HEK293 (cell line): ENCODE measurements around the gene CFAP65.
A peak's percentile ranks its signal among the peaks of the same experiment; 100 is the strongest.

Experiments used
- CTCF ChIA-PET: fragments of 350-600 bp; formaldehyde crosslinking; extraction: SDS; loops from one replicate; lab custom pipeline; 2021; ENCODE audit warnings: antibody characterized with exemption; lab: Yijun Ruan, JAX
- POLR2A ChIA-PET: fragments of 300-600 bp; formaldehyde crosslinking; extraction: SDS; loops from one replicate; lab custom pipeline; 2020; ENCODE audit warnings: antibody characterized with exemption, inconsistent platforms; lab: Yijun Ruan, JAX
- H3K27ac ChIP-seq: fragments of 200-500 bp; sonication (Bioruptor generic); 2 replicates; pipeline ENCODE4 v1.5.1; 2014; ENCODE audit warnings: low read depth, low read length, control low read depth, inconsistent platforms; ENCODE audit errors: extremely low read depth
- H3K36me3 ChIP-seq, 2 experiments: fragments of 200-500 bp in 1 of 2; sonication (Bioruptor generic) in 1 of 2; 1 replicate in 1 of 2; 2 replicates in 1 of 2; pipeline ENCODE4 v1.5.1; 2014 to 2017; ENCODE audit warnings: inconsistent platforms in 2 of 2, low read length in 2 of 2; ENCODE audit not compliant: control insufficient read depth in 2 of 2, insufficient read depth in 1 of 2
- H3K4me1 ChIP-seq: fragments of 200-500 bp; sonication (Bioruptor generic); 2 replicates; pipeline ENCODE4 v1.5.1; 2014; ENCODE audit warnings: mild to moderate bottlenecking, low read length, inconsistent platforms; ENCODE audit not compliant: control insufficient read depth, insufficient read depth
- H3K4me3 ChIP-seq: 2 replicates; pipeline ENCODE4 v1.5.1; 2011; ENCODE audit warnings: low read depth, mild to moderate bottlenecking, control low read depth, low read length, moderate library complexity
- H3K9me3 ChIP-seq: fragments of 200-500 bp; sonication (Bioruptor generic); 2 replicates; pipeline ENCODE4 v1.5.1; 2014; ENCODE audit warnings: low read depth, low read length, inconsistent platforms; ENCODE audit not compliant: control insufficient read depth, insufficient read depth
- EGR2 ChIP-seq: fragments of 450-650 bp; formaldehyde crosslinking; IDR thresholded peaks from 2 replicates; pipeline ENCODE4 v1.5.1; 2016; ENCODE audit warnings: low read depth, missing biosample characterization, missing genetic modification characterization
- ELK4 ChIP-seq: IDR thresholded peaks from 2 replicates; pipeline ENCODE4 v1.6.1; 2011; ENCODE audit warnings: mild to moderate bottlenecking, low read depth, low read length, borderline replicate concordance
- GFI1B ChIP-seq: fragments of 450-650 bp; formaldehyde crosslinking; IDR thresholded peaks from 2 replicates; pipeline ENCODE4 v1.5.1; 2016; ENCODE audit warnings: missing biosample characterization, missing genetic modification characterization
- GLI2 ChIP-seq: fragments of 450-650 bp; formaldehyde crosslinking; IDR thresholded peaks from 2 replicates; pipeline ENCODE4; 2017; ENCODE audit warnings: missing biosample characterization, missing genetic modification characterization, low read depth, borderline replicate concordance
- ZBTB17 ChIP-seq: fragments of 450-650 bp; formaldehyde crosslinking; IDR thresholded peaks from 2 replicates; pipeline ENCODE4 v1.5.1; 2016; ENCODE audit warnings: missing biosample characterization, missing genetic modification characterization
- ZBTB49 ChIP-seq: fragments of 450-650 bp; formaldehyde crosslinking; IDR thresholded peaks from 2 replicates; pipeline ENCODE4 v1.5.1; 2016; ENCODE audit warnings: missing biosample characterization, missing genetic modification characterization, low read depth
- ZFP41 ChIP-seq: fragments of 450-650 bp; formaldehyde crosslinking; IDR thresholded peaks from 2 replicates; pipeline ENCODE4 v1.5.1; 2016; ENCODE audit warnings: missing biosample characterization, missing genetic modification characterization, borderline replicate concordance
- ZFP69B ChIP-seq: fragments of 450-650 bp; formaldehyde crosslinking; IDR thresholded peaks from 2 replicates; pipeline ENCODE4 v1.5.1; 2016; ENCODE audit warnings: missing biosample characterization, missing genetic modification characterization
- ZNF132 ChIP-seq: fragments of 450-650 bp; formaldehyde crosslinking; IDR thresholded peaks from 2 replicates; pipeline ENCODE4 v1.5.1; 2017; ENCODE audit warnings: missing biosample characterization, missing genetic modification characterization, borderline replicate concordance
- ZNF138 ChIP-seq: fragments of 450-650 bp; formaldehyde crosslinking; IDR thresholded peaks from 2 replicates; pipeline ENCODE4 v1.5.1; 2016; ENCODE audit warnings: missing biosample characterization, missing genetic modification characterization, borderline replicate concordance
- ZNF239 ChIP-seq: fragments of 450-650 bp; formaldehyde crosslinking; IDR thresholded peaks from 2 replicates; pipeline ENCODE4 v1.5.1; 2016; ENCODE audit warnings: missing biosample characterization, missing genetic modification characterization
- ZNF274 ChIP-seq, 2 experiments: fragments of 200-500 bp in 1 of 2; fragments of 450-650 bp in 1 of 2; sonication (Bioruptor generic) in 1 of 2; formaldehyde crosslinking in 1 of 2; IDR thresholded peaks; 2 replicates each; pipeline versions ENCODE4 v1.5.1 to v1.6.1; 2014 to 2016; ENCODE audit warnings: borderline replicate concordance in 1 of 2, inconsistent platforms in 1 of 2, low read length in 1 of 2, missing biosample characterization in 1 of 2, missing genetic modification characterization in 1 of 2
- ZNF302 ChIP-seq: fragments of 450-650 bp; formaldehyde crosslinking; IDR thresholded peaks from 2 replicates; pipeline ENCODE4 v1.5.1; 2016; ENCODE audit warnings: missing biosample characterization, missing genetic modification characterization, low read depth
- ZNF335 ChIP-seq: fragments of 450-650 bp; formaldehyde crosslinking; conservative IDR thresholded peaks from 2 replicates; pipeline ENCODE4 v1.5.1; 2016; ENCODE audit warnings: missing biosample characterization, missing genetic modification characterization
- ZNF354C ChIP-seq: fragments of 450-650 bp; formaldehyde crosslinking; IDR thresholded peaks from 2 replicates; pipeline ENCODE4 v1.5.1; 2016; ENCODE audit warnings: missing biosample characterization, missing genetic modification characterization, low read depth, borderline replicate concordance
- ZNF654 ChIP-seq: fragments of 450-650 bp; formaldehyde crosslinking; IDR thresholded peaks from 2 replicates; pipeline ENCODE4 v1.5.1; 2016; ENCODE audit warnings: low read depth, missing biosample characterization, missing genetic modification characterization
- ZSCAN5A ChIP-seq: fragments of 450-650 bp; formaldehyde crosslinking; IDR thresholded peaks from 2 replicates; pipeline ENCODE4 v1.5.1; 2016; ENCODE audit warnings: missing biosample characterization, missing genetic modification characterization
- ZXDB ChIP-seq: fragments of 450-650 bp; formaldehyde crosslinking; IDR thresholded peaks from 2 replicates; pipeline ENCODE4 v1.5.1; 2016; ENCODE audit warnings: missing biosample characterization, missing genetic modification characterization
- TF ChIP-seq, protein P1 (sequence below): fragments of 450-650 bp; formaldehyde crosslinking; IDR thresholded peaks from 2 replicates; pipeline ENCODE4 v1.5.1; 2017; ENCODE audit warnings: missing biosample characterization, missing genetic modification characterization
- TF ChIP-seq, protein P2 (sequence below): fragments of 450-650 bp; formaldehyde crosslinking; IDR thresholded peaks from 2 replicates; pipeline ENCODE4 v1.5.1; 2016; ENCODE audit warnings: missing biosample characterization, missing genetic modification characterization
- TF ChIP-seq, protein P3 (sequence below): fragments of 450-650 bp; formaldehyde crosslinking; IDR thresholded peaks from 2 replicates; pipeline ENCODE4 v1.5.1; 2016; ENCODE audit warnings: missing biosample characterization, missing genetic modification characterization

CFAP65 gene

DNA sequence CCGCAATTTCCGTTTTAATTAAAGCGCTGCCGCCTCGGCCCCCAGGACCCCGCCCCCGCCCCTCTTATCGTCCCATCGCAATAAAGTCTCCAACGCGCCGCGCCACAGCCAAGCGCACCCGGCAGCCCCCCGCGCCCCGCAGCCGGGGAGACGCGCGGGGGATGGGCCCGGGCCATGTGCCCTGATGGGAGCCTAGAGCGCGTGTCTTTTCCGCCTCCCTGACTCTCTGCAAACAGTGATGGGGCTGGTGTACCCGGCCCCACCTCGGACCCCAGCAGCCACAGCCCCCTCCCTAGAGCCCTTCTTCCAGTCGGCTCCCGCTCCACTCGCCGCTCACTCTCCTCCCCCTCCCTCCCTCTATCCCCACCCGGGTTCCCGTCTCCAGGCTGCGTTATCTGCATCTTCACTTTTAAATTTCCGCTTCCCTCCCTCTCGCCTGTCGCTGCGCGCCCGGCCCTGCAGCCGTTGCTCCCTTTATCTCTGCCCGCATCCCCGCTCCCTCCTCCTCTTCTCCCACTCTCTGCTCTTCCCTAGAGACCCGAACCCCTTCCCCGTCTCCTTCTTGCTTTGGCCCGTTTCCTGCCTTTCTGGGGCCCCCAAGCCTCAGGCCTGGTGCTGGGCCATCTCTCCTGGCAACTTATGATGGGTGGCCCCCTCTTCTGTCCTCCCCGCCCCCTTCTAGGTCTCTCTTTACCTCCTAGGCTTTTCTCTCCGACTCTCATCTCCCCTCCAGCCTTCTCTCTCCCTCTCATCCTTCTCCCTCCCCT lies 55.8 kb downstream of the CFAP65 start (continued):
- 0 out of 2 replicates have a peak, but pooled peaks have one; percentile 10 for TF ChIP-seq EGR2 (tag by site-specific recombination)
- TF ChIP-seq ZNF274 (IDR thresholded peaks at IDR 0.05; ENCODE audit: low read length) = no peak
- no peak for TF ChIP-seq ZNF274 (tag by site-specific recombination; IDR thresholded peaks at IDR 0.05; ENCODE audit: borderline replicate concordance)
- no peak for TF ChIP-seq ZNF302
- TF ChIP-seq, protein P1, sequence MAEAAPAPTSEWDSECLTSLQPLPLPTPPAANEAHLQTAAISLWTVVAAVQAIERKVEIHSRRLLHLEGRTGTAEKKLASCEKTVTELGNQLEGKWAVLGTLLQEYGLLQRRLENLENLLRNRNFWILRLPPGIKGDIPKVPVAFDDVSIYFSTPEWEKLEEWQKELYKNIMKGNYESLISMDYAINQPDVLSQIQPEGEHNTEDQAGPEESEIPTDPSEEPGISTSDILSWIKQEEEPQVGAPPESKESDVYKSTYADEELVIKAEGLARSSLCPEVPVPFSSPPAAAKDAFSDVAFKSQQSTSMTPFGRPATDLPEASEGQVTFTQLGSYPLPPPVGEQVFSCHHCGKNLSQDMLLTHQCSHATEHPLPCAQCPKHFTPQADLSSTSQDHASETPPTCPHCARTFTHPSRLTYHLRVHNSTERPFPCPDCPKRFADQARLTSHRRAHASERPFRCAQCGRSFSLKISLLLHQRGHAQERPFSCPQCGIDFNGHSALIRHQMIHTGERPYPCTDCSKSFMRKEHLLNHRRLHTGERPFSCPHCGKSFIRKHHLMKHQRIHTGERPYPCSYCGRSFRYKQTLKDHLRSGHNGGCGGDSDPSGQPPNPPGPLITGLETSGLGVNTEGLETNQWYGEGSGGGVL (tag by site-specific recombination) = peak; percentile 82

GRCh38 chr2:218985021-218985324 lies 56.3 kb downstream of the CFAP65 start, which contains the start of gene FEV:
TSS of gene FEV (minus strand) at chr2:218985184. CDS start at chr2:218985075, 109 bp downstream.
- ChIA-PET CTCF (interaction anchor here (0.6 kb wide), 1 partner anchor 19 kb away, joined by 3 read pairs; no protein-coding TSS in a partner anchor), POLR2A (no interaction called here)
- H3K4me1 ChIP-seq = no peaks in the 10 kb centered on the region; the same call in 1 of the 2 replicates
- H3K4me3 ChIP-seq = no peak within 1 kb of the TSS
- H3K36me3 ChIP-seq = no peaks in the 10 kb centered on the region
- H3K27ac ChIP-seq = no peak within 1 kb of the TSS
- TF ChIP-seq ZNF335 (tag by site-specific recombination) (peak; percentile 41; the same call in 1 of the 2 replicates), ZBTB49 (tag by site-specific recombination) (no peak)
- H3K9me3 ChIP-seq = no peaks in the 10 kb centered on the region

DNA sequence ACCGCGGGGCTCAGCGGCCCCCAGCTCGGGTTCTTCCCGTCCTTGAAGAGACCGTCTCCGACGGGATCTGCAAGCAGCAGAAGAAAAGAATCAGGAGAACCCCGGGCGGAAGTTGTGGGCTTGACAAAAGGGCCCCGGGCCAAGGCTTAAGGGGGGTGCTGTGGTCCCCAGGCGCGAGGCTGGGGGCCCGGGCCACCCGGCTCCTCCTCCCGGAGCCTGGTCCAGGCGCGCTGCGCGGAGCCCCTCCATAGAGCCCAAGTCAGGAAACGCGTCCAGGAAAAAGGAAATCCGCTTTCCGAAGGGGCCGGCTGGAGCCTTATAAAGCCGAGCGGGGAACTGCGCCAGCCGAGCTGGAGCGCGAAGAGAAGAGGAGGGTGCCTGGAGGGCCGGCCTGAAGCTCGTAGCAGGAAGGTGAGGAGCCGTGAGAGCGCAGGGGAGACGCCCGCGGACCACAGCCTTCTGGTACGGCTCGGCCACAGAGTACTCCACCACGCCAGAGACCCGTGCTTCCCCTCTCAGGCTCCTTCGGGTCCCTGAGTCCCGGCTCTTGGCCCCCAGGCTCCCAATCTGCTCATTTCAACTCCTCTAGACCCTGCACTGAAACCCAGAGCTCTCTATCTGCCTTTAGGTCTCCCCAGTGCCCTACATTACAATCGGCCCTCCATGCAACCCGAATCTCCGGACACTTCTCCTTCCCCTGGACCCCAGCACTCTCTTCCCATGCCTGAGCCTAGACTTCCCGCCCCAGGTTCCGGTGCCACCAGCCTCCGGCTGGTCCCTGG lies 56.9 kb downstream of the CFAP65 start:
- CTCF ChIA-PET = interaction anchor here (0.6 kb wide), 1 partner anchor 19 kb away, joined by 3 read pairs; no protein-coding TSS in a partner anchor
- Histone ChIP-seq H3K27ac (no peak overlapping the region), H3K4me3 (no peak overlapping the region), H3K4me1 (peaks cover 2% of the 10 kb centered on the region; the same call in 1 of the 2 replicates), H3K9me3 (no peaks in the 10 kb centered on the region), H3K36me3 (no peaks in the 10 kb centered on the region)
- POLR2A ChIA-PET = interaction anchor here (0.8 kb wide), 1 partner anchor 21 kb away, joined by 3 read pairs; no protein-coding TSS in a partner anchor
- TF ChIP-seq, protein P2, sequence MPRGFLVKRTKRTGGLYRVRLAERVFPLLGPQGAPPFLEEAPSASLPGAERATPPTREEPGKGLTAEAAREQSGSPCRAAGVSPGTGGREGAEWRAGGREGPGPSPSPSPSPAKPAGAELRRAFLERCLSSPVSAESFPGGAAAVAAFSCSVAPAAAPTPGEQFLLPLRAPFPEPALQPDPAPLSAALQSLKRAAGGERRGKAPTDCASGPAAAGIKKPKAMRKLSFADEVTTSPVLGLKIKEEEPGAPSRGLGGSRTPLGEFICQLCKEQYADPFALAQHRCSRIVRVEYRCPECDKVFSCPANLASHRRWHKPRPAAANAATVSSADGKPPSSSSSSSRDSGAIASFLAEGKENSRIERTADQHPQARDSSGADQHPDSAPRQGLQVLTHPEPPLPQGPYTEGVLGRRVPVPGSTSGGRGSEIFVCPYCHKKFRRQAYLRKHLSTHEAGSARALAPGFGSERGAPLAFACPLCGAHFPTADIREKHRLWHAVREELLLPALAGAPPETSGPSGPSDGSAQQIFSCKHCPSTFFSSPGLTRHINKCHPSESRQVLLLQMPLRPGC (tag by site-specific recombination) = no peak
- TF ChIP-seq ZXDB (tag by site-specific recombination) = no peak
- no peak for TF ChIP-seq ZNF239 (tag by site-specific recombination)
- no peak for TF ChIP-seq GFI1B
- TF ChIP-seq ZNF354C = no peak
- TF ChIP-seq, protein P3, sequence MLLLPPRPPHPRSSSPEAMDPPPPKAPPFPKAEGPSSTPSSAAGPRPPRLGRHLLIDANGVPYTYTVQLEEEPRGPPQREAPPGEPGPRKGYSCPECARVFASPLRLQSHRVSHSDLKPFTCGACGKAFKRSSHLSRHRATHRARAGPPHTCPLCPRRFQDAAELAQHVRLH = no peak
- TF ChIP-seq ZNF654 (tag by site-specific recombination) = no peak
- TF ChIP-seq ZNF132 (tag by site-specific recombination) = no peak
- no peak for TF ChIP-seq ZBTB17 (tag by site-specific recombination)
- no peak for TF ChIP-seq ZFP69B (tag by site-specific recombination)
- no peak for TF ChIP-seq ZSCAN5A (tag by site-specific recombination)
- TF ChIP-seq ELK4 = no peak
- no peak for TF ChIP-seq GLI2 (tag by site-specific recombination)
- no peak for TF ChIP-seq ZFP41 (tag by site-specific recombination)
- no peak for TF ChIP-seq ZNF138 (tag by site-specific recombination)
